HepG2 (cell line): ENCODE data around the gene TMEM269. TPM values are rescaled to one million over a fixed set of nuclear protein-coding genes. Genes with fewer than 3 reads are reported as not detected.

ENCODE experiments used
- ATAC-seq: fragments of 200-7000 bp; cut with Tn5 transposase; 3 replicates; pipeline ENCODE4 v1.9.1; 2020; ENCODE audit warnings: mild to moderate bottlenecking, moderate library complexity
- BruUV-seq: library from RNA; stranded (reverse); fragments of 400-500 nt; replicated peaks from 2 replicates; lab custom pipeline; 2021; lab: Mats Ljungman, UMichigan
- CTCF ChIA-PET: fragments of 300-600 bp; formaldehyde crosslinking; extraction: SDS; loops from one replicate; lab custom pipeline; 2021; ENCODE audit warnings: low total read pairs, inconsistent platforms, low intra/inter-chr PET ratio; lab: Yijun Ruan, JAX
- POLR2A ChIA-PET: fragments of 350-600 bp; sonication (Branson Sonifier 250); formaldehyde crosslinking; loops from one replicate; lab custom pipeline; 2020; ENCODE audit warnings: antibody characterized with exemption, inconsistent platforms; lab: Yijun Ruan, JAX
- DNase-seq: peaks from one replicate; pipeline ENCODE4 v3.0.0-alpha.2; 2015; ENCODE audit warnings: low spot score
- FAIRE-seq: peaks from 3 replicates; lab custom pipeline; 2011; peaks lifted over from hg19 to GRCh38; lab: Jason Lieb, UNC
- H2AFZ ChIP-seq: one replicate; pipeline ENCODE4 v1.6.1; 2011; ENCODE audit warnings: low read length, inconsistent platforms
- H3K27ac ChIP-seq: fragments of 300-600 bp; 3 replicates; pipeline ENCODE4 v1.8.0; 2011; ENCODE audit warnings: mixed run types, mild to moderate bottlenecking, mixed read lengths, low read length, inconsistent platforms; ENCODE audit not compliant: insufficient read depth; ENCODE audit errors: extremely low read length
- H3K27me3 ChIP-seq, 2 experiments: fragments of 200-600 bp in 1 of 2; 2 replicates in 1 of 2; 3 replicates in 1 of 2; pipeline versions ENCODE4 v1.6.0 to v1.8.0; 2011; ENCODE audit warnings: low read length in 2 of 2, mild to moderate bottlenecking in 2 of 2, moderate library complexity in 2 of 2, inconsistent platforms in 1 of 2; ENCODE audit not compliant: insufficient read depth in 2 of 2, control insufficient read depth in 1 of 2
- H3K36me3 ChIP-seq, 2 experiments: fragments of 200-600 bp in 1 of 2; replicated peaks in 1 of 2; 2 replicates in 1 of 2; 3 replicates in 1 of 2; pipeline versions ENCODE4 v1.5.1 to v1.8.0; 2011; ENCODE audit warnings: low read length in 2 of 2, inconsistent platforms in 1 of 2; ENCODE audit not compliant: insufficient read depth in 2 of 2, control insufficient read depth in 1 of 2
- H3K4me1 ChIP-seq: 2 replicates; pipeline ENCODE4 v1.5.1; 2012; ENCODE audit warnings: low read length, inconsistent platforms; ENCODE audit not compliant: insufficient read depth
- H3K4me2 ChIP-seq: 2 replicates; pipeline ENCODE4 v1.6.0; 2011; ENCODE audit warnings: low read depth, low read length, inconsistent platforms
- H3K4me3 ChIP-seq, 3 experiments: fragments of 200-600 bp in 1 of 3; sonication (generic), shearing (Covaris generic) in 1 of 3; replicated peaks in 1 of 3; 2 replicates each; pipeline ENCODE4 v1.5.1; 2011 to 2016; ENCODE audit warnings: low read length in 3 of 3, inconsistent platforms in 2 of 3, low read depth in 2 of 3, mild to moderate bottlenecking in 2 of 3, control low read depth in 1 of 3, mixed read lengths in 1 of 3; ENCODE audit not compliant: insufficient read depth in 1 of 3
- H3K79me2 ChIP-seq: one replicate; pipeline ENCODE4 v1.6.1; 2011; ENCODE audit warnings: low read length, inconsistent platforms; ENCODE audit not compliant: insufficient read depth
- H3K9ac ChIP-seq: 2 replicates; pipeline ENCODE4 v1.6.0; 2011; ENCODE audit warnings: mild to moderate bottlenecking, low read depth, low read length, inconsistent platforms; ENCODE audit not compliant: insufficient read depth
- H3K9me3 ChIP-seq: 2 replicates; pipeline ENCODE4 v1.5.1; 2012; ENCODE audit warnings: mild to moderate bottlenecking, low read length
- H4K20me1 ChIP-seq: 2 replicates; pipeline ENCODE4 v1.6.0; 2011; ENCODE audit warnings: inconsistent platforms, mild to moderate bottlenecking, low read length, moderate library complexity; ENCODE audit not compliant: insufficient read depth
- BHLHE40 ChIP-seq: IDR thresholded peaks from 2 replicates; pipeline ENCODE4 v1.6.1; 2011; ENCODE audit warnings: low read length, improper control_type of control experiment
- IKZF1 ChIP-seq: fragments of 450-650 bp; IDR thresholded peaks from 2 replicates; pipeline ENCODE4 v1.7.1; 2016
- ZBTB14 ChIP-seq: sonication (generic); formaldehyde crosslinking; IDR thresholded peaks from 2 replicates; pipeline ENCODE4 v1.4.0; 2020; ENCODE audit warnings: missing genetic modification reagents
- ZNF496 ChIP-seq: sonication (generic); formaldehyde crosslinking; IDR thresholded peaks from 2 replicates; pipeline ENCODE4 v1.8.1; 2023; ENCODE audit warnings: mild to moderate bottlenecking, moderate library complexity, missing genetic modification reagents; ENCODE audit not compliant: insufficient replicate concordance
- ZNF7 ChIP-seq: IDR thresholded peaks from 2 replicates; pipeline ENCODE4 v1.6.1; 2016; ENCODE audit warnings: missing biosample characterization, missing genetic modification reagents
- WGBS: methylation state at CpG from one replicate; pipeline ENCODE4 v1.1.6; 2017; ENCODE audit warnings: low lambda C conversion rate; 5-methylcytosine and 5-hydroxymethylcytosine counted together
- in situ Hi-C: cut with HindIII; loops from 2 replicates; pipeline ENCODE4 v1.10.0; 2017; ENCODE audit warnings: low pct_unique_long_range_greater_than_20kb; ENCODE audit not compliant: extremely low pct_ligation_motif_present
- intact Hi-C: fragments of 100-400 bp; cut with micrococcal nuclease; formaldehyde crosslinking; loops from one replicate; pipeline ENCODE4 v1.10.0; 2022; ENCODE audit not compliant: unreplicated experiment
- polyA plus RNA-seq, 8 experiments: library from polyadenylated mRNA; depleted of rRNA in 3 of 8; stranded (reverse) in 7 of 8; unstranded in 1 of 8; fragments of >200 nt; fragmentation: Illumina TruSeq in 4 of 8; extraction: Trizol in 4 of 8; gene quantifications; 2 replicates each; pipeline versions ENCODE4 v1.2.1 to v1.2.3, GENCODE V29; 2011 to 2016; ENCODE audit warnings: low read depth in 4 of 8, missing spikeins in 1 of 8, mixed read lengths in 1 of 8; ENCODE audit not compliant: insufficient read depth in 1 of 8
- total RNA-seq, 5 experiments: library from RNA; depleted of rRNA; stranded (reverse); fragments of >200 nt; fragmentation: Illumina TruSeq; extraction: Trizol; gene quantifications; 2 replicates each; pipeline ENCODE4 v1.2.3, GENCODE V29; 2016; ENCODE audit warnings: low read depth in 1 of 5

The TMEM269 gene
- total and polyA plus RNA-seq, 2 of the 13 experiments (the other 11 are each of a cell fraction or from before 2014, with no cell fraction given) = 0.15 to 0.21 TPM

GRCh38 chr1:42848823-42849537 lies 64.2 kb downstream of the TMEM269 start (continued):
- TF ChIP-seq ZNF496 (CRISPR knock-in tag) (no peak), ZBTB14 (CRISPR knock-in tag) (no peak)

- in situ Hi-C loops = loop anchor here (5.0 kb wide), 1 partner anchor 52 kb away; no protein-coding TSS in a partner anchor
Measured at GRCh38 chr1:42849944-42850343, 65.2 kb downstream of the TMEM269 start.

More at GRCh38 chr1:42849944-42850343, 65.2 kb downstream of the TMEM269 start:
- no peaks in the 10 kb centered on the region; a peak in 1 of 5 replicates for H3K27me3 ChIP-seq
- DNase-seq = no peak
- ChIA-PET POLR2A (no interaction called here), CTCF (no interaction called here)
- intact Hi-C loops = no loop called here
- H3K36me3 ChIP-seq = peaks cover 2 to 21% of the 10 kb centered on the region in 2 experiments; a peak in 3 of 5 replicates
- peaks cover 35% of the 10 kb centered on the region for H3K4me1 ChIP-seq
- TF ChIP-seq BHLHE40 (no peak), ZNF7 (no peak), IKZF1 (0 out of 2 replicates have a peak, but pooled peaks have one; percentile 32)
- no peak overlapping the region for H3K4me2 ChIP-seq
- H4K20me1 ChIP-seq = no peaks in the 10 kb centered on the region
- no peak overlapping the region for H3K9ac ChIP-seq
- no peaks in the 10 kb centered on the region for H3K9me3 ChIP-seq
- H3K27ac ChIP-seq = no peak overlapping the region
- no peak for FAIRE-seq
- no TSS peak for BruUV-seq
- H2AFZ ChIP-seq = no peak overlapping the region
- no peak overlapping the region for H3K4me3 ChIP-seq
- peaks cover 19% of the 10 kb centered on the region for H3K79me2 ChIP-seq
- no peak for ATAC-seq
- 96% methylated on average over 5 of the region's 5 CpGs for WGBS

Other genes starting within 250 kb of the TMEM269 start
- 72.6 and 93.3 TPM in 2 replicates for gene PPIH, start 126.6 kb upstream of the TMEM269 start, total RNA-seq (2016; rRNA removed; fragmentation: Illumina TruSeq; extraction: Trizol)
- gene PPIH, start 126.6 kb upstream of the TMEM269 start, polyA plus RNA-seq (2011; rRNA removed) = 18.7 and 29.9 TPM in 2 replicates
- gene YBX1, start 102.6 kb upstream of the TMEM269 start, total RNA-seq (2016; rRNA removed; fragmentation: Illumina TruSeq; extraction: Trizol) = 500 and 628 TPM in 2 replicates
- gene YBX1, start 102.6 kb upstream of the TMEM269 start, polyA plus RNA-seq (2011; rRNA removed) = 228 and 339 TPM in 2 replicates
- 4.3 and 7.6 TPM in 2 replicates for gene CLDN19, start 44.8 kb upstream of the TMEM269 start, total RNA-seq (2016; rRNA removed; fragmentation: Illumina TruSeq; extraction: Trizol)
- 5.0 and 5.3 TPM in 2 replicates for gene CLDN19, start 44.8 kb upstream of the TMEM269 start, polyA plus RNA-seq (2011; rRNA removed)
- gene P3H1, start 18.0 kb upstream of the TMEM269 start, total RNA-seq (2016; rRNA removed; fragmentation: Illumina TruSeq; extraction: Trizol) = 18.7 and 64.6 TPM in 2 replicates
- gene P3H1, start 18.0 kb upstream of the TMEM269 start, polyA plus RNA-seq (2011; rRNA removed) = 113 and 120 TPM in 2 replicates
- gene C1orf50, start 17.7 kb upstream of the TMEM269 start, total RNA-seq (2016; rRNA removed; fragmentation: Illumina TruSeq; extraction: Trizol) = 4.8 and 5.3 TPM in 2 replicates
- gene C1orf50, start 17.7 kb upstream of the TMEM269 start, polyA plus RNA-seq (2011; rRNA removed) = 4.3 and 5.5 TPM in 2 replicates
- 2.6 and 4.4 TPM in 2 replicates for gene ERMAP, start 32.1 kb downstream of the TMEM269 start, total RNA-seq (2016; rRNA removed; fragmentation: Illumina TruSeq; extraction: Trizol)
- 2.2 and 2.4 TPM in 2 replicates for gene ERMAP, start 32.1 kb downstream of the TMEM269 start, polyA plus RNA-seq (2011; rRNA removed)
- gene SVBP, start 32.4 kb downstream of the TMEM269 start, total RNA-seq (2016; rRNA removed; fragmentation: Illumina TruSeq; extraction: Trizol) = 45.2 and 48.2 TPM in 2 replicates
- gene SVBP, start 32.4 kb downstream of the TMEM269 start, polyA plus RNA-seq (2011; rRNA removed) = 22.5 and 28.8 TPM in 2 replicates
- gene ZNF691, start 61.6 kb downstream of the TMEM269 start, total RNA-seq (2016; rRNA removed; fragmentation: Illumina TruSeq; extraction: Trizol) = 7.8 and 8.2 TPM in 2 replicates
- 6.0 and 7.6 TPM in 2 replicates for gene ZNF691, start 61.6 kb downstream of the TMEM269 start, polyA plus RNA-seq (2011; rRNA removed)
- 54.3 and 125 TPM in 2 replicates for gene SLC2A1, start 173.9 kb downstream of the TMEM269 start, total RNA-seq (2016; rRNA removed; fragmentation: Illumina TruSeq; extraction: Trizol)
- gene SLC2A1, start 173.9 kb downstream of the TMEM269 start, polyA plus RNA-seq (2011; rRNA removed) = 315 and 423 TPM in 2 replicates